ENCODE measurements around the gene CPSF7.
A peak's percentile ranks its signal among the peaks of the same experiment; 100 is the strongest.

DNA sequence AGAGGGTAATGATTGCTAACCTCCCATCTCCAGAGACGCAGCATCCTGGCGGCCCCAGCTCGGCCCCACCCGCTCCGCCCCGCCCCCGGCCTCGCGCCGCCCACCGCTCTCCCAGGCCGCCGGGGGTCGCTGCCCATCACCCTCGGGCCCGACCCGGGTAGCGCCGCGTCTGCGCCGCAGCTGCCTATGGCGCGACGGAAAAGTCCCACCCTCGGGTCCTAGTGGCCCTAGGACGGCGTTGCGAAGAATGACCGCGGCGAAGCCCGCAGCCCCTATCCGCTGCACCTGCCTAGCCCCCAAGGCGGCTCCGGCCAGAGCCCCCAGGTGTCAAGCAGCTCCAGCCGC lies 457 bp downstream of the CPSF7 start:
- TF ChIP-seq, protein P1, sequence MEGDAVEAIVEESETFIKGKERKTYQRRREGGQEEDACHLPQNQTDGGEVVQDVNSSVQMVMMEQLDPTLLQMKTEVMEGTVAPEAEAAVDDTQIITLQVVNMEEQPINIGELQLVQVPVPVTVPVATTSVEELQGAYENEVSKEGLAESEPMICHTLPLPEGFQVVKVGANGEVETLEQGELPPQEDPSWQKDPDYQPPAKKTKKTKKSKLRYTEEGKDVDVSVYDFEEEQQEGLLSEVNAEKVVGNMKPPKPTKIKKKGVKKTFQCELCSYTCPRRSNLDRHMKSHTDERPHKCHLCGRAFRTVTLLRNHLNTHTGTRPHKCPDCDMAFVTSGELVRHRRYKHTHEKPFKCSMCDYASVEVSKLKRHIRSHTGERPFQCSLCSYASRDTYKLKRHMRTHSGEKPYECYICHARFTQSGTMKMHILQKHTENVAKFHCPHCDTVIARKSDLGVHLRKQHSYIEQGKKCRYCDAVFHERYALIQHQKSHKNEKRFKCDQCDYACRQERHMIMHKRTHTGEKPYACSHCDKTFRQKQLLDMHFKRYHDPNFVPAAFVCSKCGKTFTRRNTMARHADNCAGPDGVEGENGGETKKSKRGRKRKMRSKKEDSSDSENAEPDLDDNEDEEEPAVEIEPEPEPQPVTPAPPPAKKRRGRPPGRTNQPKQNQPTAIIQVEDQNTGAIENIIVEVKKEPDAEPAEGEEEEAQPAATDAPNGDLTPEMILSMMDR (IDR thresholded peaks at IDR 0.05 in 2 of 3, conservative IDR thresholded peaks at IDR 0.05 in 1 of 3; ENCODE audit: control insufficient read depth in 2 of 3, extremely low read depth in 1 of 3, insufficient read depth in 1 of 3, low read depth in 3 of 3, low read length in 3 of 3): peak in 2 of 3 experiments; percentile 14 to 17; a peak in 2 of 6 replicates
- TF ChIP-seq KLF5 (IDR thresholded peaks at IDR 0.05; ENCODE audit: partially characterized antibody) (no peak), MEF2A (IDR thresholded peaks at IDR 0.05; ENCODE audit: insufficient read depth, low read depth, low read length) (no peak), CREM (IDR thresholded peaks at IDR 0.05; ENCODE audit: low read depth) (no peak), FOXM1 (IDR thresholded peaks at IDR 0.05; ENCODE audit: low read depth, low read length) (no peak), ETV6 (conservative IDR thresholded peaks at IDR 0.05 in 1 of 2, IDR thresholded peaks at IDR 0.05 in 1 of 2; ENCODE audit: borderline replicate concordance in 1 of 2, low read depth in 1 of 2) (no peak), ZNF384 (IDR thresholded peaks at IDR 0.05; ENCODE audit: borderline replicate concordance, low read depth, low read length) (no peak)
